ENCODE measurements around the gene ZNF750.

ZNF750 gene

GRCh38 chr17:82862737-82863382 is 23.0 kb upstream of the ZNF750 start:
- Histone ChIP-seq H3K36me3 (replicated peaks) (no peaks in the 10 kb centered on the region), H3K27me3 (replicated peaks) (no peaks in the 10 kb centered on the region), H3K27ac (no peak overlapping the region), H3K4me3 (ENCODE audit: low read depth, low read length) (no peak overlapping the region)
- in situ Hi-C loops (cut with HindIII; ENCODE audit: low pct_ligation_motif_present, low sequenced_read_pairs), result no loop called here
- TF ChIP-seq, protein P1, sequence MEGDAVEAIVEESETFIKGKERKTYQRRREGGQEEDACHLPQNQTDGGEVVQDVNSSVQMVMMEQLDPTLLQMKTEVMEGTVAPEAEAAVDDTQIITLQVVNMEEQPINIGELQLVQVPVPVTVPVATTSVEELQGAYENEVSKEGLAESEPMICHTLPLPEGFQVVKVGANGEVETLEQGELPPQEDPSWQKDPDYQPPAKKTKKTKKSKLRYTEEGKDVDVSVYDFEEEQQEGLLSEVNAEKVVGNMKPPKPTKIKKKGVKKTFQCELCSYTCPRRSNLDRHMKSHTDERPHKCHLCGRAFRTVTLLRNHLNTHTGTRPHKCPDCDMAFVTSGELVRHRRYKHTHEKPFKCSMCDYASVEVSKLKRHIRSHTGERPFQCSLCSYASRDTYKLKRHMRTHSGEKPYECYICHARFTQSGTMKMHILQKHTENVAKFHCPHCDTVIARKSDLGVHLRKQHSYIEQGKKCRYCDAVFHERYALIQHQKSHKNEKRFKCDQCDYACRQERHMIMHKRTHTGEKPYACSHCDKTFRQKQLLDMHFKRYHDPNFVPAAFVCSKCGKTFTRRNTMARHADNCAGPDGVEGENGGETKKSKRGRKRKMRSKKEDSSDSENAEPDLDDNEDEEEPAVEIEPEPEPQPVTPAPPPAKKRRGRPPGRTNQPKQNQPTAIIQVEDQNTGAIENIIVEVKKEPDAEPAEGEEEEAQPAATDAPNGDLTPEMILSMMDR (IDR thresholded peaks at IDR 0.05; ENCODE audit: low read depth, low read length, missing control alignments), result no peak
- no peak for DNase-seq

DNA sequence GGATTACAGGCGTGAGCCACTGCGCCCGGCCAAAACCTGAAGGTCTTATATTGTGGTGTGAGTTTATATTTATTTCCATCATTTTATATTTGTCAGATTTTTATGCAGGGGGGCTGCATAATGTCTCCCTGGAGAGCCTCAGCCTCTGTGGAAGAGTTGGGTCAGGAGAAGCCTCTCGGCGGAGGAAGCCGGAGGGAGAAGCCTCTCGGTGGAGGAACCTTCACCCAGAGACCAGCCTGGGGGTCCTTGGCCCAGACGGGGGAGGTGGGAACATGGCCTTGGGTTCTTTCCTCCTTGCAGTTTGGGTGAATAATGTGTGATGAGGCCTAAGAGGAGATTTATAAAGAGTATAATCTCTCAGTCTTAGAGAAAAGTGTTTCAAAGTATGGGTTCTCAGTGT is 22.4 kb upstream of the ZNF750 start:
- in situ Hi-C loops (cut with HindIII; ENCODE audit: low pct_ligation_motif_present, low sequenced_read_pairs), result no loop called here
- TF ChIP-seq, protein P1 (IDR thresholded peaks at IDR 0.05; ENCODE audit: low read depth, low read length, missing control alignments), result no peak
- no peak for DNase-seq

GRCh38 chr17:82861393-82861775 is 21.6 kb upstream of the ZNF750 start:
- Histone ChIP-seq H3K27ac (no peak overlapping the region), H3K4me3 (ENCODE audit: low read depth, low read length) (no peak overlapping the region), H3K36me3 (replicated peaks) (no peaks in the 10 kb centered on the region), H3K27me3 (replicated peaks) (no peaks in the 10 kb centered on the region)
- no peak for DNase-seq
- TF ChIP-seq, protein P1 (IDR thresholded peaks at IDR 0.05; ENCODE audit: low read depth, low read length, missing control alignments), result no peak
- in situ Hi-C loops (cut with HindIII; ENCODE audit: low pct_ligation_motif_present, low sequenced_read_pairs), result no loop called here

More for the DNA sequence above, 22.4 kb upstream of the ZNF750 start:
- Histone ChIP-seq H3K4me3 (ENCODE audit: low read depth, low read length) (no peak overlapping the region), H3K36me3 (replicated peaks) (no peaks in the 10 kb centered on the region), H3K27me3 (replicated peaks) (no peaks in the 10 kb centered on the region), H3K27ac (no peak overlapping the region)

DNA sequence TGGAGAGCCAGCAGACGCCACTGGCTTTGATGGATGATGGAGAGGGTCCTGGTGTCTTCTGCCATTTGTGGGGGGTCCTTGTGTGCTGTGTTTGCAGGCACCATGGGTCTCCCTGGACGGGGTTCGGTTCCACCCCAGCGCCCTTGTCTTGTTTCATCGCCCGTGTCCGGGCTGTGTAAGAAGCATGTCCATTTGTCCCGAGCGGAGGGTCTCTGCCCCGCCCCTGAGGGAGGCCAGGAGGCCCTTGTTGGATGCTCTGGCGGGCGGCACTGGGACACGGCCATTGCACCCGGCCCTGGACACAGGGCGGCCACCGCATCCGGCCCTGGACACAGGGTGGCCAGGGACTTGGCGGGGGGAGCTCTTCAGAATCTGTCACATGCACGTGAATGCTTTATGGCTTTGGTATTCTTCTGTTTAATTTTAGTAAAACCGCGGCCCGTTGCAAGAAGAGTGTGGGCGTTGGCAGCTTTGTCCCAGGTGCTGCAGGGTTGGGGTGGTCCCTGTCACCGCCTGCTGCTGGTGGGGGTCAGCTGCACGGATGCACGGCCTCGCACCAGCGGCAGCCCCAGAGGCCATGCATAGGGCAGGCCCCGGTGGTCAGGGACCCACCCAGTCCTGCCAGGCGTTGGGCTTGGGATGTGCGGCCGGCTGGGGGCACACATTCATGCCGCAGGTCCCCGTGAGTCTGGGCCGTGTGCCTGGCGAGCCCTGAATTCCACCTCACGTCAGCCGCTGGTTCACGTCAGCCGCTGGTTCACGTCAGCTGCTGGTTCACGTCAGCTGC is 21.0 kb upstream of the ZNF750 start:
- H3K4me3 ChIP-seq (ENCODE audit: low read depth, low read length), result no peak overlapping the region
- no peaks in the 10 kb centered on the region for H3K27me3 ChIP-seq (replicated peaks)
- TF ChIP-seq, protein P1 (IDR thresholded peaks at IDR 0.05; ENCODE audit: low read depth, low read length, missing control alignments), result no peak
- peak overlapping the region; percentile 34 for H3K27ac ChIP-seq
- DNase-seq, result no peak
- in situ Hi-C loops (cut with HindIII; ENCODE audit: low pct_ligation_motif_present, low sequenced_read_pairs), result no loop called here
- no peaks in the 10 kb centered on the region for H3K36me3 ChIP-seq (replicated peaks)

DNA sequence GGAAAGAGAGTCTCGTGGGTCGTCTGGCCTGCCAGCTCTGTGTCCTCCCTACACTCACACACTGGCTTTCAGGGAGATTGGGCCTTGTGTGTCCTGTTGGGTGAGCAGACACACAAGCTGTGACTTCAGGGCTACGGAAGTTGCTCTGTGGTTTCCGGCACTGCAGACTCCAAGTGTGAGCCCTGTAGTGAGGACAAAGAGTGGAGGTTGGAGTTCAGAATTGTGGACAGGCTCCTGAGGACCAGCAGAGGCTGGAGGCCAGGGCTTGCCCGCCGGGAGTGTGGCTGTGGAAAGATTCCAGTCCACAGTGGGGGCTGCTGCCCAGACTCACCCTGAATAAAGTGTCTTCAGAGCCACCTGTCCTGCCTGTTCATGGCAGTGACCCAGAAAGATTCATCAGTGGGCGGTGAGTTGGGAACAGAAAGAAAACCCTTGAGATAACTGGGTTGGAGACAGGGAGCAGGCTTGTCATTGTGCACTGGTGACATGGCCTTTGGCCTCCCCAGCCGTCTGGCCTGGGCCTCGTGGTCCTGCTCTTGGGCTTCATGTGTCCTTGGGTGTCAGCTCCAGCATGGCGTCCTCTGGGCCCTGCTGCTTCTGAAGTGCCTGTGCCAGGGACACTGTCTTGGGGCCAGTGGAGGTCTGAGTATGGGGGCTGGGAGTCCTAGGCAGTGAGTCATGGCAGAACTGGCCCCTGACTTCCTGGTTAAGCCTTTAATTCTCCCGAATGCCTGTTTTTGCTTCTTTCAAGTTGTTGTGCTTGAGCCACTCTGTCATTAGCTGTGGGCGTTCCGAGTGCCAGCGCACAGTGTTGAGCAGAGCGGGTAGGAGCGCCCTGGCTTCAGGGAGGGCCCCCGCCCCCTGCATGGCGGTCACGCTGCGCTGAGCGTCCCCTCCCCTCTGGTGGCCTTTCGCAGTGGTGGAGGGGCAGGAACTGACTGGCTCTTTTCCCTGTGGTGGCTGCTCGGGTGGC is 19.9 kb upstream of the ZNF750 start:
- peak; percentile 58 for DNase-seq
- Histone ChIP-seq H3K27ac (peak overlapping the region; percentile 34), H3K4me3 (ENCODE audit: low read depth, low read length) (peak overlapping the region; percentile 22), H3K36me3 (replicated peaks) (no peaks in the 10 kb centered on the region), H3K27me3 (replicated peaks) (no peaks in the 10 kb centered on the region)
- TF ChIP-seq, protein P1 (IDR thresholded peaks at IDR 0.05; ENCODE audit: low read depth, low read length, missing control alignments), result peak; percentile 5
- in situ Hi-C loops (cut with HindIII; ENCODE audit: low pct_ligation_motif_present, low sequenced_read_pairs), result no loop called here

Measured in brain microvascular endothelial cell (primary cell).